OCI-M1 (cell line): ENCODE measurements around the gene HOXB4.
A peak's percentile ranks its signal among the peaks of the same experiment; 100 is the strongest.

ENCODE experiments used
- DNase-seq: peaks from one replicate; lab custom pipeline; 2025; lab: John Stamatoyannopoulos, UW

The HOXB4 gene

DNA sequence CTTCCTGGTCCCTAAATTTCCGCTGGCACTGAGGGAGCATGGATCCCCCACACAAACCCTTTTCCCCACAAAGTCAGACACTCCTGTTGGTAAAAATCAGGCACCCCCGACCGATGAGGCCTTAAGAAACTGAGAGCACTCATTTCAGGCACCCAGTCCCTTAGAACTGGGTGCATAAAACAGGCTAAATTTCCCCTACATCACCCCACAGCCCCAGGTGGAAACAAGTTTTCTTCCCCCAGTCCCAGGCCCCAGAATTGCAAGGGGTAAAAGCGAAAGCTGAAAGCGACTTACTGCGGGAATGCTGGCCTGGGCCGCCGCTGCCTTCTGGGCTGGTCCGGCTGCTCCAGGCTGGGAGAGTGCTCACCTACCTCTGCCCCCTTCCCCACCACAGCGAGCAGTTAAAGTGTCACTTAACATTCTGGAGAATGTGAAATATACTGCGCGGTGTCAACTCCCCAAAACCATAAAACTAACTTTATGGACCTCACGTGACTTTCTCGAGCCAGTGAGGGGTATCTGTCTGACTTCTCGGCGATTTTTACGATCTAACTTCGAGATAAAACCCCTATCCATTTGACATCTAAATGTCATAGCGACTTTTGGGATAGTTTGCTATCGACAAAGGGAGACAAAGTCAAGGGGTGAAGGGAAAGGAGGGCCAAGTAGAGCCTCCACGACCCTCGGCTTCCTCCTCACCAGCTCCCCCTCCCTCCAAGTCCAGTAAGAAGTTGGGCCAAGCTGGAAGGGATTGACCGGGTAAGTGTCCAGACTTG, 11.9 kb upstream of the HOXB4 start, which contains the start of gene HOXB3:
TSS of gene HOXB3 (minus strand) at position 411 of the 776 bp plus-strand sequence. CDS start 37,767 bp downstream, outside the sequence.
- no peak for DNase-seq

DNA sequence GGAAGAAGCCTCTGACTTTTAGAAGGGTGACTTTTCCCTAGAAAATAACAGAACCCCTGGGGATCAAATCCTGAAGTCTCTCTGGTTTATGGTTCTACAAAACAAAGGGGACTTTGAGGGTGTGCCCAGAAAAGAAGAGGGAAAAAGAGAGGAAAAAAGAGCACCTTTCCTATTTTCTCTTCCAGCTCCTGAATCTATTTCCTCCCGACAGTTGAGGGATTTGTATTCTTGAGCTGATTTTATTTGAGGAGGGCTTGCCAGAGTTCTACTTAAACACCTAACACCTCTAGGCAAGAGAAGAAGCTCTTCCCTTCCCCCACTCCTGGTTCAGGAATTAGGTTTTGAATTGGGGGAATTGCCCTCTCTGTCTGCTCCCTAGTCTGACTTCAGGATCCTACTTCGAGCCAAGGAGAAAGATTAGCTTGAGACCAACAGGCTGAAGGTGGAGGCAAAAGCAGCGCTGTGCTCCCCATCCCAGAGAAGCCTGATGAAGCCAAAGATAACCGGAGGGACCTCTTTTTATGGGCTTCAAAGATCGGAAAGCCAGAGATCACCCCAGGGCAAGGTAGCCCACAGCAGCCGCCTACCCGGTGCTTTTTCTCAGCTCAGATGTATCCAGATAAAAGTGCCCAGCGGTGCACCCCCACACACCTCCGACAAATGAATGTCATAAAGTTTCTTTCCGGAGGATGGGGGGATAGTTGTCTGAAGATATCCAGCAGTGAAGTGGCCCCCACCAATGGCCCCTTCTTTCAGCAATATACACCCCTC, 11.1 kb upstream of the HOXB4 start:
- DNase-seq, result no peak

DNA sequence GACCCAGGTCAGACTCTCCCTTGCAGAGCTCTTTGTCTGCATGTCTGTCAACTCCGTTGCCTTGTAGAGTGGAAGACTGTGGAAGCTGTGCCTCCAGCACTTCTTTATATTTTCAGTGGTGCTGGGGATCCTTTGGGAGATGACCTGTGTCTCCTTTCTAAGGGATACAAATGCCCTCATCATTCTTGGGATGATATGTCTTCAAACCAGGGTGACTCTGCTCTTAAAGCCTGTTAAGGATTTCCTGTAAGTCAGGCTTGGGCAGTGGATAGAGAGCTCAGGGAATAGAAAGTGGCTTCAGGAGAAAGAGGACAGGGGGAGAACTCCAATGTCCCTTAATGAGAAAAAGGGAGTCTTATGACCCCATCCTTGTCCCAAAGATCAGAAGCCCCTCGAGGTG, 10.4 kb upstream of the HOXB4 start:
- DNase-seq, result no peak

DNA sequence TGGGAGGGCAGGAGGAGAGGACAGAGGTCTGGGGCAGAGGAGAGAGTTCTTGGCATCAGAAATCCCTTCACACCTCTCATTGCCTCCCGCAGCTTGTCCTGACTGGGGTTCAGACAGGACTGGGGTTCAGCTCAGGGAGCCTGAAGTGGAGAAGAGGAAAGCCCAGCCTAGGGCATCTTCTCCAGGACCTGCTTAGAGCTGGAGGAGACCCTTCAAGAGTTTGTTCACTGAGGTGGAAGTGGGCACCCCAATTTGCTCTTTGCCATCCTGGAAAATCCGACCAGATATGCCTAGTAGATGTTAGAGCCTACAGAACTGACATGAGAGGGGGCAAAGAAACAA, 9.9 kb upstream of the HOXB4 start:
- no peak for DNase-seq

DNA sequence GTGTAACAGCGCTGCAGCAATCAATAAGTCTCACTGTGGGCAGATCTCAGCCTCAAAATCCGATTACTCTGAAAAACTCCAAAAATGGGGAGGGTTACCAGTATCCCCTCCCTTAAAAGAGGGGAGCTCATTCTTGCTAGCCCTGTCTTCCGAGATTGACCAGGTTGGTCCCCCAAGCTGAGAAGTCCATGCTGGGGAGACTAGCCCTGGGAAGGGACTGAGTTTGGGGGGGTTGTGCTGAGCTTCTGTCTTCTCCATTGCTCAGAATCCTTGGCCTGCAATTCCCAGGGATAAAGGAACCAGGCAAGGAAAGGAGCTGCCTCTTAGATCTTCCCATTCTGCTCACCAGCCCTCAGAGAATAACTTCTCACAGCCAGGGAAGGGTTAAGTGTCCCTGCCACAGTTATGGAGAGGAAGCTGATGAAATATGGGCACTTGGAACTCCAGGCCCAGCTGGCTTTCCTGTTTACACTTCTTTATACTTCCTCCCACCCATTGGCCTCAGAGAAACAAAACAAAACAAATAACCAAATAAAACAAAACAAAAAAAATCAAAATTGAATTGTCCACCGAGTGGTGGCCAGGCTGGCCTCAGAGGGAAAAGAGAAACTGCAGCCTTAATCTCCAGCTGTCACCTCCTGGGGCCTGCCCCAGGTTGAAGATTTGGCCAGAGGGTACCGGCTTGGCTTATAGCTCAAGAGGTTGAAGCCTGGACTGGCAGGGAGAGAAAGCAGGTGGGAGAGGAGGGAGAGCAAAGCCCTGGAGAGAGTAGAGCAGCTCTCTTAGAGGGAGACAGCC, 9.3 kb upstream of the HOXB4 start:
- DNase-seq, result peak; percentile 58

DNA sequence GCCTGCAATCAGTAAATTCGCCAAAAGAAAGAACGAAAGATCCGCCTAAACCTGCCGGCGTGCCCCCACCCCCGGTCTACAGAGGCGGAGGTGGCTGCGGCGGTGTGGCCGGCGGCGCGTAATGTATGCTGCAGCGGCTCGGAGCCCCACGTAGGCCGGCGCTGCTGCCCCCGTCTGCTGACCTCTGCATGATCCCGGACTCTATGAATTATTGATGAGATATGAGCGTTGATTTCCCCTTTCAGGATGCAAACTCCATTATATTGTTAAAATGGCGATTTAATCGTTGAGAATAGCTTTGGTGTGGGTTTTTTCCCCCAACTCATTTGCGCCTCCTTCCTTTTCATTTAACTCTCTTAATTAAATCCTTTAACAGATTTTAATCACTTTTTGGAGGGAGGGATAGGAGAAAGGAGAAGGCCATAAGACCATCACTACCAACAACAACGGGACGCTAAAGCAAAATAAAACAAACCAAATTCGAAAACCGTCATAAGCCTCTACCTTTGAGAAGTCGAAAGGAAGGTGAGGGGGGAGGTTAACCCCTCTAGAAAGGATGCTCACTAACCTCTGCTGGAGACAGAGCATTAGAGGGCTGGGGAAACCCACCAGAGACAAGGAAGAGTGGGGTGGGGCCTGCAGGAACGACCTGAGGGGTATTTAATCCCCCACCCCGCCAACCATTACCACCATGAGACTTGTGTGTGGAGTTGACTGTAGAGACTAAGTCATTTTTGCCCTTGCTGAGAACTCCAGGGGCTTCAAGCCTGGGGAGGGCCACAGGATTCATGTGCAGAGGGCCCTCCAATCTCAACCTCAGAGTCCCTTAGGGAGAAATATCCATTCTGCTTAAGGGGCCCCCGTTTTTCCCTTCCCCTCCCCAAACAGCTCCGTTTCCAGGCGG, 8.5 kb upstream of the HOXB4 start:
- DNase-seq, result peak; percentile 72

DNA sequence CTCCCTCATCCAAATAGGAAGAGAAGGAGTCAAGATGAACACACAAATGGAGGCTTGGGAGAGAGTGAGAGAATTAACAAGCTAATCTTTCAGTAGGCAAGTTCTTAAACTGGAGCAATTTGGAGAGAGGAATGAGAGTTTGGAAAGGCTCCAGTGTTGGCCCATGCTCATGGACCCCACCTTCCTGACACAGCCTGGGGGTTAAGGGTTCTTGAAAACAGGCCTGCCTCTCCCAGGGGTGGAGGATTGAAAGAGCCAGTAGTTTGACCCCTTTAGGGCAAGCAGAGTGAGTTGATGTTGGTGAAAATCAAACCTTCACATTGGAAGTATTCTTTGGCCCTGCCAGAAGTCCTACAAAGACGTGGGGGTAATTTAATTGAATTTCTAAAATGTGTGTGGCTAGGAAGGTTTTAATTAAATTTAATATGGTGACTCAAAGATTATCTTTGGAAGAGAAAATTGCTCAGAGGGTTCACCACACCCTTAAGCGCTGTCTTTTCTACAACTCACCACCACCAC, 6.1 kb upstream of the HOXB4 start:
- DNase-seq, result no peak

DNA sequence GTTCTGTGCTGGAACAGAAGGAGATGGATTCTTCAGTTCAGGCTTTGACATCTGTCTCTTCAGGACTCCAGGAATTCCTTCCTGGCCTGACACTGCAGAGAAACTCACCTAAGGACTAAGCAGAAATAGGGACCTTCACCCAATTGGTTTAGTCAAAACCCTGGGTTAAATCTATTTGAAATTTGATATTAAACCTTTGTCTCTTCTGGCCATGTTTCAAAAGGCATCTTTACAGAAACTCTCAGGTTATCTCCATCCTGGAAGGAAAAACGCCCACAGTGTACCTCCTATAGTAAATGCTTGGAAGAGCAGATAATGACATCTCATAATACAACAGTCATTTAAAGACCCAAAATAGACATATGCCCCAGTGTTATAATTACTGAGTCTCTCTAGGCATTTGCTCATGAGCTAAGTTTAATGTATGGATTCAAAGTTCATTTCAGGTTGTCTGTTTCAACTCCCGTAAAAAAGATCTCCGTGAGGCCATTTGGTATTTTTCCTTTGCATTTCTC, 5.6 kb upstream of the HOXB4 start:
- no peak for DNase-seq

DNA sequence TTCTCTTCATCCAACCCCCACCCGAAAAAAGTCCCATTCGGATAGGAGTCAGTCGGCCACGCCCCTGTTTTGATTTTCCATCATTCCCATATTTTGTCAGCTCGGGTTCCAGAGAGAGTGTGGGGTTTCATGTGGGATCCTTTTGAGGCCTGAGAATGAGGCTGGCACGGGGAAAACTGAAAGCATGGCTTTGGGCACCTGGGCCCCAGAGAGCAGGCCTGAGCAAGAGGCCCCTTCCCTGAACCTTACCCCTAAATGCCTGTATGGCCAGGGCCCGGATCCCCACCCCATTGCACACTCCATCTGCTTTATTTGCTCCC, 4.6 kb upstream of the HOXB4 start:
- no peak for DNase-seq

DNA sequence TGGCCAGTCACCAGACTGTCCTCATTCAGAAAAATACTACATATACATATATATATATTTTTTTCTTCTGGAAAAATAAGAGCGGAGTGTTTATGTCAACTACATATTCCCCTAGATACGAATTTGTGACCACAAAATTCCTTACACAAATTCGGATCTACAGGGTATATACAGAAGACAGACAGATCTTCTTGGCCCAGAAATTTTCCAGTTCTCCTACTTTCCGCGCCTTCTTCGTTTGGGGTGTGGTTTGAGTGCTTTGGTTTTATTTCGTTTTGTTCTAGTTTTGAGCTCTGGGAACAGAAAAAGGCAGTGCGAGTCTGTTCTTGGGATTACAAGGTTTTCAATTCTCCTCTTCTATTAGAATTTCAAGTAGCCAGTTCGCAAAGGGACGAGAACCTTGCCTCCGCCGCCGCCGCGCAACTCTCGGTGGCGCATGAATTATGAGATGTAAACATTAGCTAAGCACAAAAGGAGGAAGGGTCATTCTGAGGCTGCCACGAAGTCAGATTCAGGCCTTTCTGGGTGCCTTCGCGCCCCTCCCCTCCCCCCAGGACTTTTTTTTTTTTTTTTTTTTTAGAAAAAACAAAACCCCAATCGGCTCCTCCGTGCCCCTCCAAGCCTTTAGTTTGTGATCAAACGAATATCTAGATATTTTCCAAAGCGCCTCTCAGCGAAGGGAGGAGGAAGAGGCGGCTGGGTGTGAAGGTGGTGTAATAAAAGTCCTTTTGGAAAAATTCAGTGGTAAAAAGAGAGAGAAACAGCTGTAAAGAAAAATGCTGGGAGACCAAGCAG, 1.8 kb upstream of the HOXB4 start:
- DNase-seq, result no peak

DNA sequence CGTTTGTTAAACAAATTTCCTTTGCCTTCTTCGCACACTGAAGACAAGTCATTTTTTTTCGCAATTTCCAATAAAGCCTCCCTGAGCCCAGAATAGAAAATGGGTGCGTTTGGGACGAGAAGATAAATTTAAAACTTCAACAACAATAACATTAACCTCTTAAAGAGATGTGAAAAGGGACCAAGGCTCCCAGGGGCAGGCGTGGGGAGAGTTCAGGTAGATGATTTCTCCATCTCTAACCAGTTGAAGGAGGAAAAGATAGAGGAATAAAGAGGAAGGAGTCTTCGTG, 1.3 kb upstream of the HOXB4 start:
- no peak for DNase-seq

DNA sequence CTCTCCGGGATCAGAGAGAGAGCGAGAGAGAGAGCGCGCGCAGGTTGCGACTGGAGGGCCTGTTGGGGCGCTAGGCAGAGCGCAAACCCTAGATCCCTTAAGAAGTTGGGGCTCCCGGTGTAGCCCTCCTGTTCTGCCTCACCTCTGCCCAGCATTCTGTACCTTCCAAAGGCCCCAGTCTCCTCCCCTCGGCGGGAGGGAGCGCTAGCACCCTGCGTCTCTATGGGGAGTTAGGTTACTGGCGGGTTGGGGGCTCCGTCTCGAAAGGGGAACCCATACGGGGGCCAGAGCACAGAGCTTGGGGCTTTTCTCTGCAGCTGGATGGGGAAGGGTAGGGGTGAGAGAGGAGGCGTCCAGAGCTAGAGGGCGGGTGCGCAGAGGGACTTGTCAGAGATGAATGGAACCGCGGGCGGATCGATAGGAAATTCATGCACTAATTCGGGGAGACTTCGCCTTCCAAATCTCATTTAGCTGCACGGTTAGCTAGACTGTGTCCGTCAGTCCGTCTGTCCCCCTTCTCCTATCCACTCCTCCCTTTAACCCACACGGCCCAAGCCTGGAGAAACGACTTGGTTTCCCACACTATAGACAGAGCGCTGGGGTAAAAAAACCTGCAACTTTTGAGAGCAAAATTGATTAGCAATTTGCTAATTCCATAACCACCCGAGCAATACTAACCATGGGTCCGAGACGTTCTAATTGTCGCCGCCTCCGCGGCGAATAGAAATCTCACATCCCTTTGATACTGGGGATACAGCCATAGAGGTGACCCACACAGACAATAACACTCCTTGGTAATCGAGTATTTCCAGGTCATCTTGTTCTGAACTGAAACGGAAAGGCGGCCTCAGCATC, 693 bp upstream of the HOXB4 start:
- DNase-seq, result peak; percentile 75

DNA sequence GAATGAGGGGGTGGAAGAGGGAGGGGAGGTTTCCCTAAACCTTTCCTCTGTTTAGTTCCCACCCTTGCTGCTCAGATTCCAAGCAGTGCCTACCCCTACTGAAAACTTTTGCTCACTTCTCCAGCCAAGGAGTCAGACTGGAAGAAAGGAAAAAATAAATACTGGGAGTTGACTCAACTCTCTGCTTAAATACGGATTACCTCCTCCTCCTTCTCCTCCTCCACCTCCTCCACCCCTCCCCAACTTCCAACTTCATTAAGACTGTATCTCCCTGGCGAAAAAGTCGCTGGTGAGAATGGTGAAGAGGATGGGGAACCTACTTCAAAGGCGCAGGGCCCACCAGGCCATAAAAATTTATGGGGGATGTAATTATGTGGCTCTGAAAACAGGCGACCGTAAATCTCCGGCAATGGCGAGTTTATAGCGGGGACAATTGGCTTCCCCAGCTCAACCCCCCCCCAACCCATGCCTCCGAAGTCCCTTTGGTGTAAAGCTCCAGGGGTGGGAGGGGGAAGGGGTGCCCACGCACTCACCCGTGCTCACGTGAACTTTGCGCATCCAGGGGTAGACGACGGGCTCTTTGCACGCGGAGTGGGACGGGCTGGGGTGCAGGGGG, 712 bp downstream of the HOXB4 start:
- peak; percentile 68 for DNase-seq

DNA sequence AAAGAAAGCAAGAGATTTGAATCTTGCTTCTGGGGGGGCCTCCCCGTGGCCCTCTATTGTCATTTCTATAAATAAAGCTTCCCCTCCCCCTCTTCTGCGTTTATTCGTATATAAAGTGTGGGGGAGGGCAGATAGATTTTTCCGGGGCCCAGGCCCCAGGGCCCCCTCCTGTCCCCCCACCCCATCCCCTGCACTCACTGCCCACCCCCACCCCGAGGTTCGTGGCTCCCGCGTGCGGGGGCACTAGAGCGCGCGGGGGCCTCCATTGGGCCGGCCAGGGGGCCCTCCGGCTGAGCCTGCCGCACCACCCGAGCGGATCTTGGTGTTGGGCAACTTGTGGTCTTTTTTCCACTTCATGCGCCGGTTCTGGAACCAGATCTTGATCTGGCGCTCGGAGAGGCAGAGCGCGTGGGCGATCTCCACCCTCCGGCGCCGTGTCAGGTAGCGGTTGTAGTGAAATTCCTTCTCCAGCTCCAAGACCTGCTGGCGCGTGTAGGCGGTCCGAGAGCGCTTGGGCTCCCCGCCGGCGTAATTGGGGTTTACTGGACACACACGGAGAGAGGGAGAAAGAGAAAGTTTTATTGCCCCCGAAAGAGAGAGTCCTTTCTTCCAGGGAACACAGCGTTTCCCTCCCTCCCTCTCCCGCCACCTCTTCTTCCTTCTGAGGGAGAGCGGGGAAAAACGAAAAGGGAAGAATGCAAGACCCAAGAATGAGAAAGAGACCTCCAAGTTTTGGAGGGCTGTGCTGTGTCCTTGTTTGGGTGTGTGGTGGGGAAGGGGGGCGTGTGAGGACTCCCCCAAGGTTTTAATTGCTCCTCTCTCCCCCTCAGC, 1.5 kb downstream of the HOXB4 start:
- DNase-seq, result peak; percentile 82

DNA sequence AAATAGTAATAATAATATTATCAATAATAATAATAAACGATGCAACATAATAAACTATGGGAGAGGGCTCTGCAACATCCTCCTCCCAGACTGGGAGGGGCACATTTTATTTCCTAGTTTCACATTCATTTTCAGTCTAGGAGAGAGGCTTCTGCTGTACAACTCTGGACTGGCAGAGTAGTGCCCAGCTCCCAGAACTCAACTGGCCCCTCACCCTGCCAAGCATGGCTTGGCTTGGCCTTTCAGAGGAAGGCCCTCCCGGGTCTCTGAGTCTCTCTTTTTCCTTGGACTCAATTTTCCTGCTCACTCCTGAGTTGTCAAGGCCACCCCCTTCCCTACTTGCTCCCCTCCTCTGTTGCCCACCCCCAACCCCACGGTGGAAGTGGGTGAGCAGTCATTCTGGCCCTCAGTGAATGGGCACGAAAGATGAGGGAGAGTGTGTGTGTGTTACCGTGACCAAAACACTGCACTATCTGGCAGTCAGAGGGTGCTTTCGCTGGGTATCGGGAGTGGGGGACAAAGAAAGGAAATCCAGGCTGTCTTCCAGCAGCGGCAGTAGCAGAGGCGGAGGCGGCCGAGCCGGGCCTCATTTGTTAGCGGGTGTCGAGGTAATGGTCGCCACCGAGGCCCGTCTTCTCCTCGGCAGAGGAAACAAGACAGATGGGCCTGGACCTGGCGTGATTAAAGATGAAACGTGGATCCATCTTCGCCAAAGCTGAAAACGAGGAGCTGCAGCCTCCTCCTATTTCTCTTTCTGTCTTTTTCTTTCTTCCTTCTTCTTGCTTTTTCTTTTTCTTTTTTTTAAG, 2.3 kb downstream of the HOXB4 start:
- DNase-seq, result peak; percentile 59

DNA sequence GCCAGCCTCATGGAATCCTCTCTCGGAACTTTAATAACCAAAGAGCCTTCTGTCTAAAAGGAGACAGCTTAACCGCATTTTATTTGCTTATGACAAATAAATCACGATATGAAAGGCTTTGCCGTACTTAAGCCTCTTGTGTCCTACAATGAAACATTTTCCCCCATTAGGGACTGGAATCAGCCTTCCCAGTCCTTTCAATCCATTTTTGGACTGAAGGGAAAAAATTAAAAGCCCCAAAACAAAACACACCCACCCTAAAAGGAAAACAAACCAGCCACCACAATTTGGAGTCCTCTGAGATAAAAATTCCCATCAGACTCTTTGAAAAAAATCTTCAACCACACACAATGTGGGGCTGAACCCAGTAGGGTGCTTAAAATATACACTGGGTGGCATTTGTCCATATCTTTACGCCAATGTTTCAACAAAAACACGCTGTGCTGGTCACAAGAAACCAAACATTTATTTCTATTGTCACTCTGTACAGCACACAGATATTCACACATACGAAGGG, 3.0 kb downstream of the HOXB4 start:
- no peak for DNase-seq

DNA sequence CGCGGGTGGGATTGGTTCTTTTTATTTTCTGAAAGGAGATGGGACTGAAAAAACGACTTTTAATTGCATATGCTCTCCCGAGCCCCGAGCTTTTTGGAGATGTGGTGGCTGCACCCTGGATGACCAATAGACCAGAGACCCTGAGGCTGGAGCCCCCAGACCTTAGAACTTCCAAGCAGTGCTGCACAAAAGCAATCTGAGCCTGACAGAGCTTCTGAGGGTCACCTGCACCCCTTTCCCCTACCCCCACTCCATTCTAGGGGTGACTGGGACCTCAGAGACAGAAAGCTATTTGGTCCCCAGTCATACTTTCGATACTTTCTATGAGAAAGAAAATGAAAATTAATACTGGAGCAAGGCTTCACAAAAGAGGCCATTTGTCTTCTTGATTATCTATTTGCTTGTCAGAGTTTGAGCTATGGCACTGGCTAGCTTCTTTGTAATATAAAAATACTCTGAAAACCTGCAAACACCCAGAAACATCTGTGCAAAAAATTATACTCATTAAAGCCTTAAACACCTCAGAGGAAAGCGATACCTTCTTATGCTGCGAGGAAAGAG, 3.6 kb downstream of the HOXB4 start:
- no peak for DNase-seq
